Middle frontal gyrus (tissue), 1 donor: ENCODE measurements around the gene VPS4A.

Experiments
- DNase-seq: peaks from one replicate; pipeline ENCODE4 v3.0.0-alpha.2; 2015; ENCODE audit warnings: low spot score; ENCODE audit errors: extremely low spot score

VPS4A gene

DNA sequence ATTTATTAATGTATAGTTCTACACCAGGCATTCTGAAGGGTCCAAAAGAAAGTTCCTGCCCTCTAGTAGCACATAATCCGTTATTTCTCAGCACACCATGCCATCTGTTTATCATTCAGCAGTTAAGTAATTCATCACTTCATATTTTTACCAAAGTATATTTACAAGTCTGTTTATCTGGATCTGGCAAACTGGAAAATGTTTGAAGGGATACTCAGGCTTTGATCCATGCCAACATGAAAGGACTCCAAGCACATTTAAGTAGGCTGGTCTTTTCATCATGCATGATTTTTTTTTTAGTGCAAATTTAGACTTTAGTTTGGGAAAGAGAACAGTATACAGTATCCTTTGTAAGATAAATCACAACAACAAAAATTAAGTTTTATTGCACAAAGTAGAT is 4.1 kb upstream of the VPS4A start:
- DNase-seq, result no peak

GRCh38 chr16:69307856-69308255 is 3.3 kb upstream of the VPS4A start:
- DNase-seq, result no peak

GRCh38 chr16:69309316-69309715 is 1.8 kb upstream of the VPS4A start:
- DNase-seq, result no peak

DNA sequence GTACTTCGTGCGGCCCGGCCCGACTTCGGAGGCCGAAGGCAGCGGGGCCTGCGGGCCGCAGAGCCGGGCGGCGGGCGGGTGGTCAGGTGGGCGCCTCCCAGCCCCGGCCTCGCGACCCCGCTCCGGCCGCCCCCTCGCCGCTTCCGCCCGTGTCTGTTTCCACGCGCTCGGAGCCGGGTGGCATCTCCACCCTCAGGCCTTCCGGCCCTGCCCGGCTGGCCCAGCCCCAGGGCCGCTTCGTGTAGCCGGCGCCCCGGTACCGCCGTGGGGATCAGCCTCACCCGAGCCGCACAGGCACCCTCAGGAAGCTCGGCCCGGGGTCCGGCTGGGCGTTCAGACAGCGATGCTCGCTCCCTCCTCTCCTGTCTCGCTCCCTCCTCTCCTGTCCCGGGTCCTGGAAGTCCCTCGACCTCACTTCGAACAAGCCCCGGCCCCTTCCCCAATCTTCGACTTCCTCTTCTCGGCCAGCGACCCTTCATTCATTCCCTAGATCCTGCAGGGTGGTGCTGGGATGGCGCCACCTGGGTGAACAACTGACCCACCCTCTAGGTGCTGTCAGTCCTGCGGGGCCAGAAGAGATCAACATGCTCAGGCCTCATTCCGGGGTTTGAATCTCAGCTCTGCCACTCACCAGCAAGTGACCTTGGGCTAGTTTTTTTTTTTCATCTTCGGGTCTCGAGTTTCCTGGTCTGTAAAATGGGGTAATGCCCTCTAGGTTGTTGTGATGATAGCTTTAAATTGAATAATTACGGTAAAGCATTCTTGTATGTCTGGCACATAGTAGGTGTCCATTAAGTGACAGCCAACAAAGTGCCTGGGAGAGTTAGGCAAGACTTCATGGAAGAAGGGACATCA is 610 bp downstream of the VPS4A start:
- no peak for DNase-seq

GRCh38 chr16:69313469-69313868 is 2.3 kb downstream of the VPS4A start:
- no peak for DNase-seq

DNA sequence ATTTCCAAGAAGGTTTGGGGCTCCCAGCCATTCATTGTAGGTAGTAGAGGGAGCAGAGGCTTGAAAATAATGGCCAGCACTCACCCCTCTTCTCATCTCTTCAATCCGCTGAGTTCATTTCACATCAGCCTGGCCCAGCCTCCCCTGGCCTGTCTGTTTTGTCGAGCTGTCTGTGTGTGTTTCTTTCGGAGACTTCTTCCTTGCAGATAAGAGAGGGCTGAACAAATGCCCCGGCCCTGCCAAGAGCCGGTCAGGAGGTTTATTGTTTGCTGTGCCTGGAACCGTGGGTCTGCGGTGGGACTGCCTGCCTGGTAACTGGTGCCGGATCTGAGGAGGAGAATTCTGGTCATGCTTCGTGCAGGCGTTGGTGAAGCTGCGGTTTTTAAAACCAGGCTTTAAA is 3.4 kb downstream of the VPS4A start:
- DNase-seq, result no peak

DNA sequence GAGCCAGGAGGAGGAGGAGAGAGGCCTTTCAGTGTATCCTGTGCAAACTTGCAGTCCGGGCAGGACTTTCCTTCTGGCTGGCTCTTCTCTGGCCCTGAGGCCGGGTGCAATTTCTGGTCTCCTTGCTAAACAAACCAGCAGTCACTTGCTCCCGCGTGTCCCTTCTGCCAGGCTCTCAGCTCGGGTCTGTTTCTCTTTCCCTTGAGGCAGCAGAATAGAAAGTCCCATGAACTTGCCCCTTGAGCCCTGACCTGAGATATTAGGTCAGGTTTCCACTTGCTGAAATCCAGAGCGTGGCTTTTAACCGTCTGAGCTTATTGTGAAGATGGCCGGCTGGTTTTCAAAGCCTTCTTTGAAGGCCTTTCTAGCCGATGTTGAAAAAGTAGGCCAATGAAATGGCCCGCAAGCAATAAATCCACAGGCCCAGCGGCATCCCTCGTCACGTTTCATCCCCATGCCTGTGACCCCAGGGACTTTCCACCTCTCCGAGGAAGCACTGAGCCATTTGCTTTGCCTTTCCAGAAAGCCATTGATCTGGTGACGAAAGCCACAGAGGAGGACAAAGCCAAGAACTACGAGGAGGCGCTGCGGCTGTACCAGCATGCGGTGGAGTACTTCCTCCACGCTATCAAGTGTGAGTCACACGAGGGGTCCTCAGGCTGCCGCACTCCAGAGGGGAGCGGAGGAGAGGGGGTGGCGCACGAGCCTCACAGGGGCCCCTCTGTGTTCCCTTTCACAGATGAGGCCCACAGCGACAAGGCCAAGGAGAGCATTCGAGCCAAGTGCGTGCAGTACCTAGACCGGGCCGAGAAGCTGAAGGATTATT is 4.5 kb downstream of the VPS4A start:
- no peak for DNase-seq

GRCh38 chr16:69316595-69317034 is 5.5 kb downstream of the VPS4A start:
- DNase-seq, result no peak

DNA sequence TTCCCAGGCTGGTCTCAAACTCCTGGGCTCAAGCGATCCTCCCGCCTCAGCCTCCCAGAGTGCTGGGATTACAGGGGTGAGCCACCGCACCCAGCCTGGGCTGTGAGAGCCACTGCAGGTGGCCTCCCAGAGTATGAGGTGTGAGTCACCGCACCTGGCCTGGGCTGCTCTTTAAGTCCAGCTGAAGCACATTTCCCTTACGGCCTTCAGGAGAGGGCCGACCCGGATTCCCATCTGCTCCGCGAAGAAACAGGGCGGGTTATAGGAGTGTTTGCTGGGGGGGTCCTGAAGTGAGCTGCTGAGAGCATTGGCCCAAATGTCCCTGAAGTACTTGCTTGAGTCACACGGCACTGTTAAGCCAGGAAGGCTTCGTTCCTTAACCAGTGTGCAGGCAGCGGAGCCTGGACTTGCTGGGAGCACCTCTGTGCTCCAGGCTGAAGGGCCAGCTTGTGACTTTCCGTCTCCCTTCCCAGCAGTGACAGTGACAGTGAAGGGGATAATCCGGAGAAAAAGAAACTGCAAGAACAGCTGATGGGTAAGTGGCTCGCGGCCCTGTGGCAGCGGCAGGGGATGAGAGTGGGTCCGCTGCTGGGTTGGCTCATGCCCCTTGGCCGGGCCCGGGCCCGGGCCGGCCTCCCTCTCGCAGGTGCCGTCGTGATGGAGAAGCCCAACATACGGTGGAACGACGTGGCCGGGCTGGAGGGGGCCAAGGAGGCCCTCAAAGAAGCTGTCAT is 7.2 kb downstream of the VPS4A start:
- DNase-seq, result no peak

DNA sequence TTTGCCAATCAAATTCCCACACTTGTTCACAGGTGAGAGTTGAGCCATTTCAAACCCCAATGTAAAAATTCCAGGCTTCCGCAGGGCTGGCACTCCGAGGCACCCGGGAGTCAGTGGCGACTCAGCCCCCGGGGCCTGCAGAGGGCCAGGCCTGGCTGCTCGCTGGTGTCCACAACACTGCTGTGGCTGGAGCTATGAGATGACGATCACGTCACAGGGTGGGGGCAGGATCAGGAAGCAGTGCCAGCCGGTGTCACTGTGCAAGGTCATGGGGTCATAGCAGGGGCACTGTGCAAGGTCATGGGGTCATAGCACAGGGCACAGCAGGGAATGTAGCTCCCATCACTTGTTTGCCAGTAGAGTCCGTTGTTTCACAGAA is 7.8 kb downstream of the VPS4A start:
- no peak for DNase-seq

- no peak for DNase-seq
These were observed 8.2 kb downstream of the VPS4A start for GRCh38 chr16:69319381-69319780.

GRCh38 chr16:69319826-69320739 is 8.9 kb downstream of the VPS4A start:
- no peak for DNase-seq

DNA sequence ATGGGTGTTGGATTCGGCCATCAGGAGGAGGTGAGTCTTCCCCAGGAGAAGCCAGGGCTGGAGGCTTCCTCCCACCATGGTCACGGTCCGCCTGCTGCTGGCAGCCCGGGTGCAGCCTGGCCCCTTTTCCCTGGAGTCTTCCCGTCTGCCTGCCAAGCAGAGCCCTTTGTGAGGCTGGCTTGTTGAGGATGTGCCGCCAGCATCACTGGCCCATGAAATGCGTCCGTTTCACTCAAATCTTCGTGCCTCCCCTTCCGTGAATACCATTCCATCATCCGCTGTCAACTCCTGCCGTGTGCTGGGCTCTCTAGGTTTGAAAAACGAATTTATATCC is 9.6 kb downstream of the VPS4A start:
- no peak for DNase-seq

DNA sequence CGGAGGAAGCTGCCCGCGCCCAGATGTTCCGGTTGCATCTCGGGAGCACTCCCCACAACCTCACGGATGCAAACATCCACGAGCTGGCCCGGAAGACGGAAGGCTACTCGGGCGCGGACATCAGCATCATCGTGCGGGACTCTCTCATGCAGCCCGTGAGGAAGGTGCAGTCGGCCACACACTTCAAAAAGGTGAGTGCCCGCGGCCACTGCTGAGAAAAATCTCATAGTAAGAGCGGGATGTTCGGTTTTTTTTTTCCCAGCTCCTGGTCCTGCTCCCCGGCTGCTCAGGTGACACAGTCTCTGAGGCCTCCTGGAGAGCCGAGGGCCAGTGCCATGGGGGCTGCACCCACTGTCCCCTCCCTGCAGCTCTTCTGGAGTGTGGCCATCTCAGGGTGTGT is 9.9 kb downstream of the VPS4A start:
- DNase-seq, result no peak

GRCh38 chr16:69322343-69322742 is 11.2 kb downstream of the VPS4A start:
- DNase-seq, result no peak

- no peak for DNase-seq
These were observed 12.3 kb downstream of the VPS4A start for GRCh38 chr16:69323415-69323814.

GRCh38 chr16:69324013-69324531 is 12.9 kb downstream of the VPS4A start:
- no peak for DNase-seq

- DNase-seq, result no peak
These were observed 13.6 kb downstream of the VPS4A start for GRCh38 chr16:69324585-69325253.

GRCh38 chr16:69325784-69326171 is 14.6 kb downstream of the VPS4A start:
- no peak for DNase-seq

GRCh38 chr16:69326172-69326873 is 15.2 kb downstream of the VPS4A start:
- no peak for DNase-seq
